Measurements from ENCODE around the gene TMUB2. TPM values are rescaled to one million over a fixed set of nuclear protein-coding genes. Genes with fewer than 3 reads are reported as not detected.

The TMUB2 gene
- polyA plus RNA-seq, 1 of the 3 experiments (the other 2 are of a cell fraction): 49.5 TPM

GRCh38 chr17:44218344-44219107 is 31.8 kb downstream of the TMUB2 start (continued):
- TF ChIP-seq NRF1 (IDR thresholded peaks at IDR 0.05; ENCODE audit: low read depth, low read length) (no peak), MEF2A (IDR thresholded peaks at IDR 0.05; ENCODE audit: borderline replicate concordance, low read depth) (no peak), REST (IDR thresholded peaks at IDR 0.05; ENCODE audit: low read depth, low read length) (no peak), EP300 (IDR thresholded peaks at IDR 0.05; ENCODE audit: borderline replicate concordance in 1 of 2, low read depth in 1 of 2, low read length in 1 of 2) (no peak; a peak in 1 of 4 replicates), RXRA (IDR thresholded peaks at IDR 0.05; ENCODE audit: borderline replicate concordance, low read depth) (no peak; the same call in 1 of the 2 replicates), RAD21 (IDR thresholded peaks at IDR 0.05; ENCODE audit: low read length) (peak; percentile 44), PBX3 (IDR thresholded peaks at IDR 0.05) (no peak), FOXJ3 (CRISPR knock-in tag; IDR thresholded peaks at IDR 0.05) (no peak), TCF12 (IDR thresholded peaks at IDR 0.05) (no peak), CHD2 (IDR thresholded peaks at IDR 0.05; ENCODE audit: low read length, partially characterized antibody) (peak; percentile 60), JUND (IDR thresholded peaks at IDR 0.05) (no peak), MAX (IDR thresholded peaks at IDR 0.05; ENCODE audit: low read depth) (peak; percentile 67), YY1 (IDR thresholded peaks at IDR 0.05; ENCODE audit: low read depth) (no peak), ELF1 (IDR thresholded peaks at IDR 0.05) (no peak), MXI1 (IDR thresholded peaks at IDR 0.05; ENCODE audit: low read depth, low read length) (peak; percentile 59), SMC3 (IDR thresholded peaks at IDR 0.05; ENCODE audit: low read depth, low read length) (peak; percentile 36), NFIC (IDR thresholded peaks at IDR 0.05; ENCODE audit: borderline replicate concordance) (0 out of 2 replicates have a peak, but pooled peaks have one; percentile 50), RCOR1 (IDR thresholded peaks at IDR 0.05; ENCODE audit: low read length) (no peak), FOXM1 (IDR thresholded peaks at IDR 0.05; ENCODE audit: low read depth) (no peak)
